H9 (cell line): ENCODE measurements around the gene LRRC53. TPM values are rescaled to one million over a fixed set of nuclear protein-coding genes. Genes with fewer than 3 reads are reported as not detected.

Experiments
- DNase-seq: peaks from one replicate; pipeline ENCODE4 v3.0.0-alpha.2; 2017
- H2AFZ ChIP-seq: one replicate; pipeline ENCODE4 v1.6.1; 2013; ENCODE audit warnings: mild to moderate bottlenecking, low read length, control low read depth, moderate library complexity
- H2AK5ac ChIP-seq: 2 replicates; pipeline ENCODE4 v1.6.1; 2013; ENCODE audit warnings: low read length, control low read depth, mixed read lengths; ENCODE audit not compliant: insufficient read length
- H2BK120ac ChIP-seq: one replicate; pipeline ENCODE4 v1.6.1; 2013; ENCODE audit warnings: low read depth, mild to moderate bottlenecking, low read length, control low read depth, inconsistent platforms; ENCODE audit not compliant: poor library complexity, severe bottlenecking
- H2BK12ac ChIP-seq: 2 replicates; pipeline ENCODE4 v1.6.1; 2013; ENCODE audit warnings: low read length, control low read depth, mixed read lengths, low read depth; ENCODE audit not compliant: insufficient read length
- H2BK15ac ChIP-seq: 2 replicates; pipeline ENCODE4 v1.6.1; 2013; ENCODE audit warnings: low read depth, low read length, control low read depth
- H2BK20ac ChIP-seq: one replicate; pipeline ENCODE4 v1.6.1; 2013; ENCODE audit warnings: low read depth, mild to moderate bottlenecking, low read length, control low read depth, inconsistent platforms; ENCODE audit not compliant: poor library complexity, severe bottlenecking
- H2BK5ac ChIP-seq: 2 replicates; pipeline ENCODE4 v1.6.1; 2013; ENCODE audit warnings: low read length, control low read depth, mixed read lengths; ENCODE audit not compliant: insufficient read length
- H3K14ac ChIP-seq: 2 replicates; pipeline ENCODE4 v1.6.1; 2013; ENCODE audit warnings: low read length, control low read depth; ENCODE audit not compliant: insufficient read depth
- H3K18ac ChIP-seq: 2 replicates; pipeline ENCODE4 v1.6.1; 2013; ENCODE audit warnings: low read depth, mild to moderate bottlenecking, mixed read lengths, low read length, control low read depth; ENCODE audit not compliant: insufficient read length
- H3K23ac ChIP-seq: 2 replicates; pipeline ENCODE4 v1.6.1; 2013; ENCODE audit warnings: low read length, control low read depth, mixed read lengths, low read depth; ENCODE audit not compliant: insufficient read length
- H3K23me2 ChIP-seq: 2 replicates; pipeline ENCODE4 v1.6.1; 2013; ENCODE audit warnings: low read depth, mild to moderate bottlenecking, mixed read lengths, low read length, control low read depth; ENCODE audit not compliant: insufficient read length, poor library complexity, severe bottlenecking
- H3K27ac ChIP-seq: 2 replicates; pipeline ENCODE4 v1.5.1; 2013; ENCODE audit warnings: low read length, control low read depth, mixed read lengths, low read depth; ENCODE audit not compliant: insufficient read length
- H3K27me3 ChIP-seq: 2 replicates; pipeline ENCODE4 v1.6.1; 2013; ENCODE audit warnings: low read length, control low read depth, inconsistent platforms; ENCODE audit not compliant: insufficient read depth
- H3K4ac ChIP-seq: 2 replicates; pipeline ENCODE4 v1.6.1; 2013; ENCODE audit warnings: low read depth, mild to moderate bottlenecking, control low read depth, inconsistent platforms, low read length, moderate library complexity
- H3K4me1 ChIP-seq: 2 replicates; pipeline ENCODE4 v1.6.1; 2013; ENCODE audit warnings: low read length, control low read depth, inconsistent platforms; ENCODE audit not compliant: insufficient read depth
- H3K4me2 ChIP-seq: 2 replicates; pipeline ENCODE4 v1.6.1; 2013; ENCODE audit warnings: low read length, control low read depth, mixed read lengths; ENCODE audit not compliant: insufficient read length, insufficient read depth
- H3K56ac ChIP-seq: 2 replicates; pipeline ENCODE4 v1.6.1; 2013; ENCODE audit warnings: low read depth, mild to moderate bottlenecking, mixed read lengths, low read length, control low read depth; ENCODE audit not compliant: insufficient read length
- H3K79me1 ChIP-seq: 2 replicates; pipeline ENCODE4 v1.6.1; 2013; ENCODE audit warnings: low read depth, mild to moderate bottlenecking, moderate library complexity, low read length, control low read depth, inconsistent platforms; ENCODE audit not compliant: insufficient read depth, poor library complexity, severe bottlenecking
- H3K79me2 ChIP-seq: 2 replicates; pipeline ENCODE4 v1.6.1; 2013; ENCODE audit warnings: low read length, control low read depth, inconsistent platforms; ENCODE audit not compliant: insufficient read depth
- H3K9ac ChIP-seq: 2 replicates; pipeline ENCODE4 v1.6.1; 2013; ENCODE audit warnings: low read length, control low read depth, mixed read lengths; ENCODE audit not compliant: insufficient read length; ENCODE audit errors: extremely low read depth
- H3K9me3 ChIP-seq: one replicate; pipeline ENCODE4 v1.6.1; 2013; ENCODE audit warnings: low read depth, low read length, inconsistent platforms; ENCODE audit not compliant: control insufficient read depth
- H3T11ph ChIP-seq: one replicate; pipeline ENCODE4 v1.6.1; 2013; ENCODE audit warnings: mild to moderate bottlenecking, low read length, control low read depth, inconsistent platforms
- H4K20me1 ChIP-seq: one replicate; pipeline ENCODE4 v1.6.1; 2013; ENCODE audit not compliant: control insufficient read depth, insufficient read length, insufficient read depth
- H4K5ac ChIP-seq: 2 replicates; pipeline ENCODE4 v1.6.1; 2013; ENCODE audit warnings: low read depth, mild to moderate bottlenecking, mixed read lengths, low read length, control low read depth; ENCODE audit not compliant: insufficient read length
- H4K8ac ChIP-seq: replicated peaks from 2 replicates; pipeline ENCODE4 v1.6.1; 2013; ENCODE audit warnings: low read length, control low read depth, mixed read lengths, low read depth; ENCODE audit not compliant: insufficient read length
- H4K91ac ChIP-seq: 2 replicates; pipeline ENCODE4 v1.6.1; 2013; ENCODE audit warnings: low read depth, mild to moderate bottlenecking, moderate library complexity, mixed read lengths, low read length, control low read depth; ENCODE audit not compliant: insufficient read length
- H3K27ac Mint-ChIP-seq, 3 experiments: 2 replicates in 2 of 3; 3 replicates in 1 of 3; pipeline ENCODE4 v1.8.0; 2020 to 2021; ENCODE audit warnings: mixed read lengths in 3 of 3, mild to moderate bottlenecking in 1 of 3, moderate library complexity in 1 of 3
- H3K27me3 Mint-ChIP-seq: 2 replicates; pipeline ENCODE4 v1.8.0; 2021; ENCODE audit warnings: low read depth, mild to moderate bottlenecking, moderate library complexity, mixed read lengths
- H3K36me3 Mint-ChIP-seq, 3 experiments: 2 replicates in 2 of 3; 3 replicates in 1 of 3; pipeline ENCODE4 v1.8.0; 2020 to 2021; ENCODE audit warnings: low read depth in 3 of 3, mixed read lengths in 3 of 3; ENCODE audit not compliant: insufficient read depth in 1 of 3
- H3K4me1 Mint-ChIP-seq, 2 experiments: 2 replicates each; pipeline ENCODE4 v1.8.0; 2020; ENCODE audit warnings: mixed read lengths in 2 of 2
- H3K4me3 Mint-ChIP-seq, 2 experiments: 2 replicates in 1 of 2; 3 replicates in 1 of 2; pipeline ENCODE4 v1.8.0; 2020 to 2021; ENCODE audit warnings: mild to moderate bottlenecking in 2 of 2, mixed read lengths in 2 of 2, moderate library complexity in 1 of 2
- H3K9me3 Mint-ChIP-seq, 2 experiments: 2 replicates in 1 of 2; 3 replicates in 1 of 2; pipeline ENCODE4 v1.8.0; 2020; ENCODE audit warnings: mild to moderate bottlenecking in 2 of 2, mixed read lengths in 2 of 2, moderate library complexity in 1 of 2
- WGBS: extraction: QIAGEN DNeasy Blood & Tissue Kit; methylation state at CpG from one replicate; pipeline ENCODE4 v1.1.7; 2013; ENCODE audit warnings: missing lambda C conversion rate, low lambda C conversion rate, mixed read lengths; ENCODE audit not compliant: insufficient read length; ENCODE audit errors: extremely low coverage; 5-methylcytosine and 5-hydroxymethylcytosine counted together
- total RNA-seq: library from RNA; stranded (reverse); gene quantifications from 2 replicates; pipeline ENCODE4 v1.2.1, GENCODE V29; 2021
- TF ChIP-seq, protein P1 (sequence below): fragments of 200-600 bp; sonication (generic); conservative IDR thresholded peaks from 3 replicates; pipeline ENCODE4 v1.8.0; 2021; ENCODE audit warnings: antibody characterized with exemption, mild to moderate bottlenecking

LRRC53 gene
- total RNA-seq, 1 experiment from 2014 or later: not detected

DNA sequence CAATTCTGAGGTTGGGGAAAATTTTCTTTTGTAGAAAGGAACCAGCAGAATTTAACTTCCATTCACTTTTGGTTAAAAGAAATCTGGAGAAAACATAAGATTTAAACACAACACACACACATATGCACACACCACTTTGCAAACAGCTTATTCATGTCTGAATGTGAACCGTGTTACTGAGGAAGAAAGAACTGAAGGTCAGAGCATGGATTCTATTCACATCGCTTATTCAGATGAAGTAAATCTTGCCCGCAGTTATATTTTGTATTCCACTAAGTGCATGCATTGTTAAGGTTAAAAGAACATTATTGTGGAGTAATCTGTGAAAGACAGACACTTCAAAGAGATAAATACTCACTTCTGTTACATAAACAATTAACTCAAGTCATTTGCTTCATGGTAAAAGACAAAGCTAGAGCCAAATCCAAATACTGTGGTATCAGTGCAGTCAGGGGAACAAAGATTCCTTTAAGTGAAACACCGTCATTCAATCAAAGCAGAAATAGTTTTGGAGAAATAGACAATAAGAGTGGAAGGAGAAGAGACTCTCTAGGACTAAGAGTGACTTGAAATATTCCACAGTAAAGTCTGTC is 82.0 kb downstream of the LRRC53 start:
- Histone ChIP-seq H3K79me1 (no peaks in the 10 kb centered on the region), H3K14ac (no peak overlapping the region), H4K91ac (no peak overlapping the region), H3K79me2 (no peaks in the 10 kb centered on the region), H2BK15ac (no peak overlapping the region), H2AFZ (no peak overlapping the region), H3T11ph (no peak overlapping the region), H2BK120ac (no peak overlapping the region), H2BK20ac (no peak overlapping the region), H3K23me2 (no peaks in the 10 kb centered on the region), H3K4ac (no peak overlapping the region), H3K4me2 (no peak overlapping the region), H3K9me3 (no peaks in the 10 kb centered on the region), H2AK5ac (no peak overlapping the region), H4K20me1 (no peaks in the 10 kb centered on the region), H3K23ac (no peak overlapping the region), H3K4me1 (no peaks in the 10 kb centered on the region), H4K8ac (no peak overlapping the region), H2BK12ac (no peak overlapping the region), H3K18ac (no peak overlapping the region), H3K27ac (no peak overlapping the region), H3K56ac (no peak overlapping the region), H2BK5ac (no peak overlapping the region), H3K27me3 (no peaks in the 10 kb centered on the region), H4K5ac (no peak overlapping the region), H3K9ac (no peak overlapping the region)
- Mint-ChIP-seq H3K4me3 (no peak overlapping the region), H3K27me3 (no peaks in the 10 kb centered on the region; the same call in none of the 2 replicates), H3K9me3 (no peaks in the 10 kb centered on the region), H3K4me1 (no peaks in the 10 kb centered on the region), H3K36me3 (no peaks in the 10 kb centered on the region), H3K27ac (no peak overlapping the region)
- TF ChIP-seq, protein P1, sequence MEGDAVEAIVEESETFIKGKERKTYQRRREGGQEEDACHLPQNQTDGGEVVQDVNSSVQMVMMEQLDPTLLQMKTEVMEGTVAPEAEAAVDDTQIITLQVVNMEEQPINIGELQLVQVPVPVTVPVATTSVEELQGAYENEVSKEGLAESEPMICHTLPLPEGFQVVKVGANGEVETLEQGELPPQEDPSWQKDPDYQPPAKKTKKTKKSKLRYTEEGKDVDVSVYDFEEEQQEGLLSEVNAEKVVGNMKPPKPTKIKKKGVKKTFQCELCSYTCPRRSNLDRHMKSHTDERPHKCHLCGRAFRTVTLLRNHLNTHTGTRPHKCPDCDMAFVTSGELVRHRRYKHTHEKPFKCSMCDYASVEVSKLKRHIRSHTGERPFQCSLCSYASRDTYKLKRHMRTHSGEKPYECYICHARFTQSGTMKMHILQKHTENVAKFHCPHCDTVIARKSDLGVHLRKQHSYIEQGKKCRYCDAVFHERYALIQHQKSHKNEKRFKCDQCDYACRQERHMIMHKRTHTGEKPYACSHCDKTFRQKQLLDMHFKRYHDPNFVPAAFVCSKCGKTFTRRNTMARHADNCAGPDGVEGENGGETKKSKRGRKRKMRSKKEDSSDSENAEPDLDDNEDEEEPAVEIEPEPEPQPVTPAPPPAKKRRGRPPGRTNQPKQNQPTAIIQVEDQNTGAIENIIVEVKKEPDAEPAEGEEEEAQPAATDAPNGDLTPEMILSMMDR: no peak
- WGBS: no CpG with 5 or more reads among the region's 4 CpGs
- DNase-seq: no peak
